IMR-90 (cell line): ENCODE results near the gene SIRT5. TPM values are rescaled to one million over a fixed set of nuclear protein-coding genes. Genes with fewer than 3 reads are reported as not detected.

Experiments
- ATAC-seq: fragments of 200-7000 bp; cut with Tn5 transposase; 2 replicates; pipeline ENCODE4 v1.9.1; 2020; ENCODE audit warnings: low read depth, mild to moderate bottlenecking, moderate library complexity
- BruUV-seq: library from RNA; stranded (reverse); fragments of 400-500 nt; replicated peaks from 2 replicates; lab custom pipeline; 2021; lab: Mats Ljungman, UMichigan
- CTCF ChIA-PET: fragments of 300-600 bp; formaldehyde crosslinking; extraction: SDS; loops from one replicate; lab custom pipeline; 2021; ENCODE audit warnings: antibody characterized with exemption; lab: Yijun Ruan, JAX
- POLR2A ChIA-PET: fragments of 300-600 bp; sonication (Branson Sonifier 250); formaldehyde crosslinking; loops from one replicate; lab custom pipeline; 2022; ENCODE audit warnings: antibody characterized with exemption; ENCODE audit not compliant: unreplicated experiment; lab: Charles Lee
- DNase-seq: peaks from one replicate; pipeline ENCODE4 v3.0.0; 2013
- H2AFZ ChIP-seq: replicated peaks from 2 replicates; pipeline ENCODE3; 2013; ENCODE audit warnings: low read length, mild to moderate bottlenecking; ENCODE audit not compliant: poor library complexity
- H2AK5ac ChIP-seq: 2 replicates; pipeline ENCODE4 v1.6.1; 2013; ENCODE audit warnings: low read depth, low read length, inconsistent platforms
- H2AK9ac ChIP-seq: replicated peaks from 2 replicates; pipeline ENCODE3; 2013; ENCODE audit warnings: mild to moderate bottlenecking, low read depth, low read length, moderate library complexity; ENCODE audit not compliant: poor library complexity
- H2BK120ac ChIP-seq: 2 replicates; pipeline ENCODE4 v1.6.1; 2013; ENCODE audit warnings: low read depth, low read length, inconsistent platforms
- H2BK15ac ChIP-seq: 3 replicates; pipeline ENCODE4 v1.6.1; 2013; ENCODE audit warnings: low read depth, low read length, inconsistent platforms
- H2BK20ac ChIP-seq: 2 replicates; pipeline ENCODE4 v1.6.1; 2013; ENCODE audit warnings: low read depth, mild to moderate bottlenecking, inconsistent platforms, low read length, moderate library complexity
- H2BK5ac ChIP-seq: 2 replicates; pipeline ENCODE4 v1.6.1; 2013; ENCODE audit warnings: mild to moderate bottlenecking, low read depth, low read length, inconsistent platforms; ENCODE audit not compliant: poor library complexity, severe bottlenecking
- H3K14ac ChIP-seq: replicated peaks from 2 replicates; pipeline ENCODE4 v1.6.1; 2013; ENCODE audit warnings: low read depth, low read length, inconsistent platforms
- H3K18ac ChIP-seq: 2 replicates; pipeline ENCODE4 v1.6.1; 2013; ENCODE audit warnings: low read depth, low read length, control low read depth
- H3K23ac ChIP-seq: 2 replicates; pipeline ENCODE4 v1.6.1; 2013; ENCODE audit warnings: low read depth, low read length, inconsistent platforms
- H3K27ac ChIP-seq: 2 replicates; pipeline ENCODE4 v1.5.1; 2013; ENCODE audit warnings: mild to moderate bottlenecking, control low read depth, low read length; ENCODE audit not compliant: insufficient read depth
- H3K27me3 ChIP-seq: 2 replicates; pipeline ENCODE4 v1.6.1; 2013; ENCODE audit warnings: low read length; ENCODE audit not compliant: control insufficient read depth, insufficient read depth
- H3K36me3 ChIP-seq: 2 replicates; pipeline ENCODE4 v1.6.1; 2013; ENCODE audit warnings: low read length, mixed read lengths; ENCODE audit not compliant: control insufficient read depth, insufficient read depth
- H3K4ac ChIP-seq: 2 replicates; pipeline ENCODE4 v1.6.1; 2013; ENCODE audit warnings: low read depth, low read length, inconsistent platforms
- H3K4me1 ChIP-seq: 2 replicates; pipeline ENCODE4 v1.6.1; 2013; ENCODE audit warnings: low read length, mixed read lengths; ENCODE audit not compliant: control insufficient read depth, insufficient read depth
- H3K4me2 ChIP-seq: 2 replicates; pipeline ENCODE4 v1.6.1; 2013; ENCODE audit warnings: low read depth, mild to moderate bottlenecking, control low read depth, low read length, moderate library complexity
- H3K4me3 ChIP-seq: 2 replicates; pipeline ENCODE4 v1.5.1; 2013; ENCODE audit warnings: low read depth, mild to moderate bottlenecking, control low read depth, low read length, moderate library complexity; ENCODE audit not compliant: insufficient read depth
- H3K56ac ChIP-seq: 2 replicates; pipeline ENCODE4 v1.6.1; 2013; ENCODE audit warnings: low read length, inconsistent platforms; ENCODE audit not compliant: insufficient read depth; ENCODE audit errors: extremely low read depth
- H3K79me1 ChIP-seq, 2 experiments: 2 replicates each; pipeline ENCODE4 v1.6.1; 2013; ENCODE audit warnings: low read length in 2 of 2, inconsistent platforms in 1 of 2, low read depth in 1 of 2
- H3K9ac ChIP-seq: 2 replicates; pipeline ENCODE4 v1.6.1; 2013; ENCODE audit warnings: low read depth, low read length, control low read depth
- H3K9me1 ChIP-seq: 2 replicates; pipeline ENCODE4 v1.6.1; 2013; ENCODE audit warnings: low read length, inconsistent platforms; ENCODE audit not compliant: insufficient read depth
- H3K9me3 ChIP-seq: 2 replicates; pipeline ENCODE4 v1.6.1; 2013; ENCODE audit warnings: low read length; ENCODE audit not compliant: control insufficient read depth, insufficient read depth
- H4K20me1 ChIP-seq: 2 replicates; pipeline ENCODE4 v1.6.1; 2013; ENCODE audit warnings: low read length, inconsistent platforms; ENCODE audit not compliant: insufficient read depth
- H4K5ac ChIP-seq: 2 replicates; pipeline ENCODE4 v1.6.1; 2013; ENCODE audit warnings: mild to moderate bottlenecking, low read depth, low read length, control low read depth
- H4K8ac ChIP-seq, 2 experiments: 2 replicates each; pipeline ENCODE4 v1.6.1; 2013; ENCODE audit warnings: low read depth in 2 of 2, low read length in 2 of 2, control low read depth in 1 of 2, inconsistent platforms in 1 of 2
- H4K91ac ChIP-seq: 2 replicates; pipeline ENCODE4 v1.6.1; 2013; ENCODE audit warnings: low read depth, low read length, inconsistent platforms; ENCODE audit not compliant: insufficient read depth
- BHLHE40 ChIP-seq: fragments of 150-350 bp; IDR thresholded peaks from 2 replicates; pipeline ENCODE4 v1.6.1; 2016; ENCODE audit warnings: mild to moderate bottlenecking, low read depth, low read length
- MAZ ChIP-seq: IDR thresholded peaks from 2 replicates; pipeline ENCODE4 v1.6.1; 2012; ENCODE audit warnings: low read depth, mild to moderate bottlenecking, low read length, improper control_type of control experiment, moderate library complexity, borderline replicate concordance
- POLR2A ChIP-seq: IDR thresholded peaks from 2 replicates; pipeline ENCODE4 v1.6.1; 2012; ENCODE audit warnings: mild to moderate bottlenecking, low read depth, low read length
- RAD21 ChIP-seq: IDR thresholded peaks from 2 replicates; pipeline ENCODE4 v1.6.1; 2012; ENCODE audit warnings: low read length, improper control_type of control experiment
- WGBS, 2 experiments: methylation state at CpG; one replicate each; pipeline versions ENCODE4 v1.1.5 to v1.1.7; 2013; ENCODE audit warnings: missing lambda C conversion rate in 2 of 2; ENCODE audit not compliant: insufficient read length in 1 of 2; ENCODE audit errors: extremely low coverage in 2 of 2; 5-methylcytosine and 5-hydroxymethylcytosine counted together
- dilution Hi-C: fragments of 300-500 bp; cut with HindIII; formaldehyde crosslinking; loops from one replicate; pipeline ENCODE4 v1.14.3; 2018; ENCODE audit warnings: low sequenced_read_pairs; ENCODE audit not compliant: unreplicated experiment
- in situ Hi-C: fragments of 300-500 bp; cut with MboI; formaldehyde crosslinking; loops from 3 replicates; pipeline ENCODE4 v1.14.3; 2019; ENCODE audit warnings: low sequenced_read_pairs, inconsistent platforms, mixed read lengths
- intact Hi-C: fragments of 100-400 bp; cut with micrococcal nuclease; formaldehyde crosslinking; loops from 2 replicates; pipeline ENCODE4 v1.10.0; 2022
- polyA plus RNA-seq, 3 experiments: library from polyadenylated mRNA; depleted of rRNA; stranded (reverse); fragments of >200 nt; gene quantifications; 2 replicates each; pipeline ENCODE4 v1.2.3, GENCODE V29; 2012; ENCODE audit warnings: low replicate concordance in 1 of 3
- total RNA-seq: library from RNA; depleted of rRNA; stranded (reverse); fragments of >200 nt; gene quantifications from 2 replicates; pipeline ENCODE4 v1.2.3, GENCODE V29; 2012
- TF ChIP-seq, protein P1 (sequence below): conservative IDR thresholded peaks from 2 replicates; pipeline ENCODE4 v1.5.1; 2012; ENCODE audit warnings: mild to moderate bottlenecking, low read depth, low read length, improper control_type of control experiment

Gene SIRT5
- total and polyA plus RNA-seq, 2 of the 4 experiments (the other 2 are of a cell fraction), result 4.7 to 5.2 TPM

DNA sequence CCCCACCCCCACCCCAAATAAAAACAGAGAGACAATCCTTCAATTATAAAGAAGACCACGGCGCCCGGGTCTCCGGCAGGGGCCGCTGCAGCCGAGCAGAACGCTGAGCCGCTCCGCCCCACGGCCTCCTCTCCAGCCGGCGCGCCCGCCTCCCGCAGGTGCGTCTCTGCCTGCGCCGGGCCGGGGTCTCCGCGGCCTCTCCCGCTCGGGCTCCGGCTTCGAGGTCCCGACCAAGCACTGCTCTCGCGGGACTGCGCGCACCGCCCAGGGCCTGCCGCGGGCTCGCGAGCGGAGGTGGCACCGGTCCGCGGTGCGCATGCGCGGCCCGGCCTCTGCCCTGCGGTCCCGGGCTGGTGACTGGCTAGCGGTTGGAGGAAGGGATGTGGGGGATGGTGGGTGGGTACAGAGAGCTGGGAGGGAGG lies 241 bp upstream of the SIRT5 start:
- dilution Hi-C loops, result no loop called here
- H4K5ac ChIP-seq, result no peak overlapping the region
- no peaks in the 10 kb centered on the region for H3K36me3 ChIP-seq
- peak overlapping the region; percentile 98; the same call in 1 of the 2 replicates for H3K4me2 ChIP-seq
- TF ChIP-seq RAD21, result peak; percentile 41; the same call in 1 of the 2 replicates
- TF ChIP-seq, protein P1, sequence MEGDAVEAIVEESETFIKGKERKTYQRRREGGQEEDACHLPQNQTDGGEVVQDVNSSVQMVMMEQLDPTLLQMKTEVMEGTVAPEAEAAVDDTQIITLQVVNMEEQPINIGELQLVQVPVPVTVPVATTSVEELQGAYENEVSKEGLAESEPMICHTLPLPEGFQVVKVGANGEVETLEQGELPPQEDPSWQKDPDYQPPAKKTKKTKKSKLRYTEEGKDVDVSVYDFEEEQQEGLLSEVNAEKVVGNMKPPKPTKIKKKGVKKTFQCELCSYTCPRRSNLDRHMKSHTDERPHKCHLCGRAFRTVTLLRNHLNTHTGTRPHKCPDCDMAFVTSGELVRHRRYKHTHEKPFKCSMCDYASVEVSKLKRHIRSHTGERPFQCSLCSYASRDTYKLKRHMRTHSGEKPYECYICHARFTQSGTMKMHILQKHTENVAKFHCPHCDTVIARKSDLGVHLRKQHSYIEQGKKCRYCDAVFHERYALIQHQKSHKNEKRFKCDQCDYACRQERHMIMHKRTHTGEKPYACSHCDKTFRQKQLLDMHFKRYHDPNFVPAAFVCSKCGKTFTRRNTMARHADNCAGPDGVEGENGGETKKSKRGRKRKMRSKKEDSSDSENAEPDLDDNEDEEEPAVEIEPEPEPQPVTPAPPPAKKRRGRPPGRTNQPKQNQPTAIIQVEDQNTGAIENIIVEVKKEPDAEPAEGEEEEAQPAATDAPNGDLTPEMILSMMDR, result peak; percentile 49
- TF ChIP-seq BHLHE40, result no peak; the same call in 1 of the 2 replicates
- 0 out of 2 replicates have a peak, but pooled peaks have one; percentile 38 for TF ChIP-seq MAZ
- peak; percentile 81 for TF ChIP-seq POLR2A
- peak overlapping the region; percentile 34; the same call in 1 of the 2 replicates for H3K4ac ChIP-seq
- WGBS, 2 experiments, result 2% methylated on average over 10 of the region's 46 CpGs; no CpG with 5 or more reads in 1 of the 2 experiments
- ChIA-PET CTCF (interaction anchor here (0.7 to 1.5 kb wide), 9 partner anchors 13 to 194 kb away, joined by 3 to 6 read pairs (median 3); partner anchors contain the start of gene NOL7), POLR2A (interaction anchor here (1.5 kb wide), 1 partner anchor 246 kb away, joined by 5 read pairs; the partner anchor contains the start of gene TBC1D7)
- peak; percentile 91 for ATAC-seq
- H2BK5ac ChIP-seq, result peak overlapping the region; percentile 64
- H2BK20ac ChIP-seq, result no peak overlapping the region
- H3K23ac ChIP-seq, result no peak overlapping the region
- peak overlapping the region; percentile 69; the same call in 1 of the 2 replicates for H3K27ac ChIP-seq
- BruUV-seq, result no TSS peak
- no peaks in the 10 kb centered on the region for H4K20me1 ChIP-seq
- in situ Hi-C loops, result no loop called here
- intact Hi-C loops, result loop anchor here (2.0 kb wide), 2 partner anchors 41 to 87 kb away; partner anchors contain the start of genes GFOD1 and NOL7
- no peaks in the 10 kb centered on the region for H3K9me3 ChIP-seq
- H2AFZ ChIP-seq, result peak overlapping the region; percentile 95
- no peak overlapping the region for H3K18ac ChIP-seq
- peak overlapping the region; percentile 92 for H3K9ac ChIP-seq
- no peaks in the 10 kb centered on the region; the same call in 1 of the 2 replicates for H3K9me1 ChIP-seq
- peak overlapping the region; percentile 45; the same call in 1 of the 2 replicates for H2BK120ac ChIP-seq
- H2AK5ac ChIP-seq, result no peak overlapping the region
- H3K4me1 ChIP-seq, result no peaks in the 10 kb centered on the region; the same call in 1 of the 2 replicates
- no peak overlapping the region for H2BK15ac ChIP-seq
- H4K91ac ChIP-seq, result peak overlapping the region; percentile 21; the same call in 1 of the 2 replicates
- peaks cover 7 to 13% of the 10 kb centered on the region in 2 experiments for H3K79me1 ChIP-seq
- peak overlapping the region; percentile 43 to 66; a peak in 2 of 4 replicates for H4K8ac ChIP-seq
- peak overlapping the region; percentile 76 for H3K4me3 ChIP-seq
- H2AK9ac ChIP-seq, result peak overlapping the region; percentile 92
- no peak overlapping the region for H3K56ac ChIP-seq
- peaks cover 6% of the 10 kb centered on the region; the same call in 1 of the 2 replicates for H3K27me3 ChIP-seq
- peak; percentile 90 for DNase-seq
- peak overlapping the region; percentile 84; the same call in 1 of the 2 replicates for H3K14ac ChIP-seq
